Measurements from ENCODE around the gene TAC4. TPM values are rescaled to one million over a fixed set of nuclear protein-coding genes. Genes with fewer than 3 reads are reported as not detected.

TAC4 gene
- total RNA-seq, 1 experiment from 2014 or later: not detected

DNA sequence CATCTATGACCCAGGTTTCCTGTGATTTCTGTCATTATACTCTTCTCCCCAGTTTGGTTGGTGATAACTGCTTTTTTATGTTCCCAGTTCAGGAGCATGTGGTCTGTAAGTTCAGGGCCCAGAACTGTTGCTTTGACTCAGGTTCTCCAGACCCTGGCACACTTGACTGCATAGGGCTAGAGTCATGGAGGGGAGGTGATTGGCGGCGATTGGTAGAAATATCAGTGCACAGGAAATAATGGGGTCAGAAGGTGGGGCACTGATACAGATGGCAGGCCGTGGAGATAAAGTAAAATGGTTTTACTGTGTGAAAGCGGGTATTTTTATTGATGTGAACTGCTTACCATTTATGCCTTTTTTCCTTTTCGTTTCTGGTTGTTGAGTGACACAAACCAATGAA lies 28.7 kb downstream of the TAC4 start:
- Histone ChIP-seq H3K9me3 (ENCODE audit: control insufficient read depth, low read depth, low read length) (no peaks in the 10 kb centered on the region), H4K91ac (ENCODE audit: insufficient read length, low read depth, low read length) (no peak overlapping the region), H2BK12ac (ENCODE audit: insufficient read length, low read depth, low read length) (no peak overlapping the region), H4K5ac (ENCODE audit: insufficient read length, low read depth, low read length) (no peak overlapping the region), H3K23me2 (ENCODE audit: insufficient read length, low read depth, low read length, poor library complexity, severe bottlenecking) (no peaks in the 10 kb centered on the region), H2BK120ac (ENCODE audit: low read depth, low read length, poor library complexity, severe bottlenecking) (no peak overlapping the region), H2AK5ac (ENCODE audit: insufficient read length, low read length) (no peak overlapping the region), H4K20me1 (ENCODE audit: control insufficient read depth, insufficient read depth, insufficient read length) (no peaks in the 10 kb centered on the region), H3K79me1 (ENCODE audit: insufficient read depth, low read depth, low read length, poor library complexity, severe bottlenecking) (peaks cover 5% of the 10 kb centered on the region), H2AFZ (ENCODE audit: low read length) (no peak overlapping the region), H3K56ac (ENCODE audit: insufficient read length, low read depth, low read length) (no peak overlapping the region), H2BK20ac (ENCODE audit: low read depth, low read length, poor library complexity, severe bottlenecking) (no peak overlapping the region), H3K79me2 (ENCODE audit: insufficient read depth, low read length) (peaks cover 7% of the 10 kb centered on the region; the same call in 1 of the 2 replicates), H3T11ph (ENCODE audit: low read length) (no peak overlapping the region), H3K27me3 (ENCODE audit: insufficient read depth, low read length) (no peaks in the 10 kb centered on the region), H3K14ac (ENCODE audit: insufficient read depth, low read length) (no peak overlapping the region), H3K4me1 (ENCODE audit: insufficient read depth, low read length) (peaks cover 14% of the 10 kb centered on the region; the same call in 1 of the 2 replicates), H2BK15ac (ENCODE audit: low read depth, low read length) (0 out of 2 replicates have a peak overlapping the region, but pooled peaks have one; percentile 55), H3K18ac (ENCODE audit: insufficient read length, low read depth, low read length) (no peak overlapping the region), H3K9ac (ENCODE audit: extremely low read depth, insufficient read length, low read length) (no peak overlapping the region), H2BK5ac (ENCODE audit: insufficient read length, low read length) (no peak overlapping the region), H4K8ac (replicated peaks; ENCODE audit: insufficient read length, low read depth, low read length) (no peak overlapping the region), H3K4me2 (ENCODE audit: insufficient read depth, insufficient read length, low read length) (no peak overlapping the region), H3K27ac (ENCODE audit: insufficient read length, low read depth, low read length) (no peak overlapping the region), H3K23ac (ENCODE audit: insufficient read length, low read depth, low read length) (no peak overlapping the region), H3K4ac (ENCODE audit: low read depth, low read length) (no peak overlapping the region)
- H3K4me1 Mint-ChIP-seq: peaks cover 64 to 65% of the 10 kb centered on the region in 2 experiments
- WGBS (ENCODE audit: extremely low coverage, insufficient read length, low lambda C conversion rate): no CpG with 5 or more reads among the region's 5 CpGs
- peak overlapping the region in 1 of 2 experiments; percentile 49; a peak in 2 of 5 replicates for H3K4me3 Mint-ChIP-seq
- H3K36me3 Mint-ChIP-seq (ENCODE audit: insufficient read depth in 1 of 3, low read depth in 3 of 3): peaks cover 50 to 72% (median 63%) of the 10 kb centered on the region in 3 experiments; a peak in 6 of 7 replicates
- DNase-seq: no peak
- peak overlapping the region; percentile 62 to 89 (median 84) for H3K27ac Mint-ChIP-seq
- no peaks in the 10 kb centered on the region for H3K27me3 Mint-ChIP-seq (ENCODE audit: low read depth)
- H3K9me3 Mint-ChIP-seq: no peaks in the 10 kb centered on the region
- TF ChIP-seq, protein P1, sequence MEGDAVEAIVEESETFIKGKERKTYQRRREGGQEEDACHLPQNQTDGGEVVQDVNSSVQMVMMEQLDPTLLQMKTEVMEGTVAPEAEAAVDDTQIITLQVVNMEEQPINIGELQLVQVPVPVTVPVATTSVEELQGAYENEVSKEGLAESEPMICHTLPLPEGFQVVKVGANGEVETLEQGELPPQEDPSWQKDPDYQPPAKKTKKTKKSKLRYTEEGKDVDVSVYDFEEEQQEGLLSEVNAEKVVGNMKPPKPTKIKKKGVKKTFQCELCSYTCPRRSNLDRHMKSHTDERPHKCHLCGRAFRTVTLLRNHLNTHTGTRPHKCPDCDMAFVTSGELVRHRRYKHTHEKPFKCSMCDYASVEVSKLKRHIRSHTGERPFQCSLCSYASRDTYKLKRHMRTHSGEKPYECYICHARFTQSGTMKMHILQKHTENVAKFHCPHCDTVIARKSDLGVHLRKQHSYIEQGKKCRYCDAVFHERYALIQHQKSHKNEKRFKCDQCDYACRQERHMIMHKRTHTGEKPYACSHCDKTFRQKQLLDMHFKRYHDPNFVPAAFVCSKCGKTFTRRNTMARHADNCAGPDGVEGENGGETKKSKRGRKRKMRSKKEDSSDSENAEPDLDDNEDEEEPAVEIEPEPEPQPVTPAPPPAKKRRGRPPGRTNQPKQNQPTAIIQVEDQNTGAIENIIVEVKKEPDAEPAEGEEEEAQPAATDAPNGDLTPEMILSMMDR (conservative IDR thresholded peaks at IDR 0.05): no peak
